SKM-1 (cell line): ENCODE measurements around the gene MYH16.
"Not testable (repeated sequence)": the region's sequence is repeated elsewhere in the genome, so short reads cannot be mapped to it uniquely, and the experiment has no call there.

Experiments
- DNase-seq: peaks from one replicate; lab custom pipeline; 2025; ENCODE audit not compliant: unreplicated experiment; lab: John Stamatoyannopoulos, UW

MYH16 gene

DNA sequence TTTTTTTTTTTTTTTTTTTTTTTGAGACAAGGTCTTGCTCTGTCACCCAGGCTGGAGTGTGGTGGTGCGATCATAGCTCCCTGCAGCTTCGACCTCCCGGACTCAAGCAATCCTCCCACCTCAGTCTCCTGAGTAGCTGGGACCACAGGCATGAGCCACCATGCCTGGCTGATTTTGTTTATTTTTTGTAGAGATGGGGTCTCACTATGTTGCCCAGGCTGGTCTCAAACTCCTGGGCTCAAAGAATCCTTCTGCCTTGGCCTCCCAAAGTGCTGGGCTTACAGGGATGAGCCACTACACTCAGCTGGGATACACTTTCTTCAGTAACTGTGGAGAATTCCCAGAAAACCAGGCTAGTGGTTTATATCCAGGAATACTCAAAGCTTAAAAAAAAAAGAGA is 78.0 kb downstream of the MYH16 start:
- not testable (repeated sequence) for DNase-seq

DNA sequence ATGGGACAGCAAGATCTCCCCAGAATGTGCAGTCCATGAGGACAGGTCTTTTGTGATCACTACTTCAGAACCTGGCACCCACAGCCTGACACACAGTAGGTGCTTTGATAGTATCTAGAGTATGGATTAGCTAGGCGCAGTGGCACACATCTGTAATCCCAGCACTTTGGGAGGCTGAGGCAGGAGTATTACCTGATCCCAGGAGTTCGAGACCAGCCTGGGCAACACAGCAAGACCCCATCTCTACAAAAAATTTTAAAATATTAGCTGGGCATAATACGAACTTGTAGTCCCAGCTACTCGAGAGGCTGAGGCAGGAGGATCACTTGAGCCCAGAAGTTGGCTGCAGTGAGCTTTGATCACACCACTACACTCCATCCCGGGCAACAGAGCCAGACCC is 79.6 kb downstream of the MYH16 start:
- DNase-seq, result no peak

DNA sequence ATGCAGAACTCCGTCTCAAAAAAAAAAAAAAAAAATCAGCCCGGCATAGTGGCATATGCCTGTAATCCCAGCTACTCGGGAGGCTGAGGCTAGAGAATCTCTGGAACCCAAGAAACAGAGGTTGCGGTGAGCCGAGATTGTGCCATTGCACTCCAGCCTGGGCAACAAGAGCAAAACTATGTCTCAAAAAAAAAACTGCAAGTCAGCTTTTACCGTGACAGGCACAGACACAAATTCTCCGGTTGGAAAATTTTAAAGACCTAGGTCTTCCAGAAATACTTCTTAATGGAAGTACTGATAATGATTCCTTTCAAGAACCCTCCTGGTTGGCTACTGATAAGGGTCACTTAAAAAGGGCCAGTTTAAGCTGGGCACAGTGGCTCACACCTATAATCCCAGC is 82.5 kb downstream of the MYH16 start:
- DNase-seq, result no peak

DNA sequence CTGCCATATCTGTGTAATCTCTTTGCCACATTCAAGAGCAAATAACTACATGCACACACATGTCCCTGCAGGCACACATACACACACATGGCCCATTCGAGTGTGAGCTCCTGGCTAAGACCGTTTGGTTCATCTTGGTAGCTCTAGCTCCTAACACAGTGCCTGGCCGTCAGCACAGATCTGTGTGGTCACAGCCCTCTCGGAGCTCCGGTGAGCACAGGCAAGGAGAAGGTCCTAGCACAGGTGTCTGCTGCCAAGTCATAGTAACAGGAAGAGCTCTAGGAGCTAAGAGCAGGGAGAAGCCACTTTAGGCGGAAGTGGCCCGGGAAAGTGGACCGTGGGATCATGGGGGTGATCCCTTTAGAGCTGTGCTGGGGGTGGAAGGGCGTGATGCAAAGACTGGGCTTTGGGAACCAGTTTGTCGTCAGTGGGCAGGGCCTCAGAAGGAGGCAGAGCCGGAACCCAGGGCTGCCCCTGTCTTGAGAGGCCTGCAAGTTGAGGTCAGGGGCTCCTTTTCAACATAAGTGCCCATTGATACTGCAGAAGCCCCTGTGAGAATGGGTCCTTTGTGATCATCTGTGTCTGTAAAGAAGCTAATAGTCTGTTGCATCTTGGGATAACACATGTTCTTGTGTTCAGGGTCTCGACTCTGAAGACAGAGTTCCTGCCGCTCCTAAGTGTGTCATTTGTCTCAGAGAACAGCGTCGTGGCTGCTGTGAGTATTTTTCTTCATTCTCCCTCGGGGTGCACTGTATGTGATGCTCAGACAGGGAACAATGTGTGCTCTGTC is 85.3 kb downstream of the MYH16 start:
- no peak for DNase-seq

DNA sequence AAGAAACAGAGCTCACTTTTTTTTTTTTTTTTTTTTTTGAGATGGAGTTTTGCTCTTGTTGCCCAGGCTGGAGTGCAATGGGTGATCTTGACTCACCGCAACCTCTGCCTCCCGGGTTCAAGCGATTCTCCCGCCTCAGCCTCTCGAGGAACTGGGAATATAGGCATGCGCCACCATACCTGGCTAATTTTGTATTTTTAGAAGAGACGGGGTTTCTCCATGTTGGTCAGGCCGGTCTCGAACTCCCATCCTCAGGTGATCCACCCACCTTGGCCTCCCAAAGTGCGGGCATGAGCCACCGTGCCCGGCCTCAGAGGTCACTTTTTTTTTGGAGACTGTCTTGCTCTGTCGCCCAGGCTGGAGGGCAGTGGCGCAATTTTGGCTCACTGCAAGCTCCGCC is 85.9 kb downstream of the MYH16 start:
- not testable (repeated sequence) for DNase-seq

DNA sequence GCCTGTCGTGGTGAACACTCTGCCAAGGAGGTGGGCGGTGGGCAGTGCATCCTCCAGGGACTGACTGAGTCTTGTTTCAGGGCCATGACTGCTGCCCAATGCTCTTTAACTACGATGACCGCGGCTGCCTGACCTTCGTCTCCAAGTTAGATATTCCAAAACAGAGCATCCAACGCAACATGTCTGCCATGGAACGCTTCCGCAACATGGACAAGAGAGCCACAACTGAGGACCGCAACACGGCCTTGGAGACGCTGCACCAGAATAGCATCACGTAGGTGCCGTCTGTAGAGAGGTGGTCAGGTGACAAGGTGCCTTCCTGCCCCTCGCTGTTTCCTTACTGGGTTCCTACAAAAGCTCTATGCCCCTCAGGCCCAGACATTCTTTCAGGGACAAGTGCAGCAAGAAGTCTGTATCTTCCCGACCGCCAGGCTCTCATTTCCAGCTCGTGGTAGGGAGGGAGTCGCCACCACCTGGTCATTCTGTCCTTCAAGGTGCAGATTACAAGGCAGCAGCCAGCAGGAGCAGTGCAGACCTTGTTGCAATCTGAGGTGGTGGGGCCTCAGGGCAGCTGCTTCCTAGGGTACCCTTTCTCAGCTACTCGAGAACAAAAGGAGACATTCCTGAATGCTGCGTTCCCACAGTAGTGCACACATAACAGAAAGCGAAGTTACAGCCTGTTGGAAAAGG is 87.0 kb downstream of the MYH16 start:
- no peak for DNase-seq
